ENCODE data around the gene TNIP2.
"Not testable (repeated sequence)": the region's sequence is repeated elsewhere in the genome, so short reads cannot be mapped to it uniquely, and the experiment has no call there.

TNIP2 gene

DNA sequence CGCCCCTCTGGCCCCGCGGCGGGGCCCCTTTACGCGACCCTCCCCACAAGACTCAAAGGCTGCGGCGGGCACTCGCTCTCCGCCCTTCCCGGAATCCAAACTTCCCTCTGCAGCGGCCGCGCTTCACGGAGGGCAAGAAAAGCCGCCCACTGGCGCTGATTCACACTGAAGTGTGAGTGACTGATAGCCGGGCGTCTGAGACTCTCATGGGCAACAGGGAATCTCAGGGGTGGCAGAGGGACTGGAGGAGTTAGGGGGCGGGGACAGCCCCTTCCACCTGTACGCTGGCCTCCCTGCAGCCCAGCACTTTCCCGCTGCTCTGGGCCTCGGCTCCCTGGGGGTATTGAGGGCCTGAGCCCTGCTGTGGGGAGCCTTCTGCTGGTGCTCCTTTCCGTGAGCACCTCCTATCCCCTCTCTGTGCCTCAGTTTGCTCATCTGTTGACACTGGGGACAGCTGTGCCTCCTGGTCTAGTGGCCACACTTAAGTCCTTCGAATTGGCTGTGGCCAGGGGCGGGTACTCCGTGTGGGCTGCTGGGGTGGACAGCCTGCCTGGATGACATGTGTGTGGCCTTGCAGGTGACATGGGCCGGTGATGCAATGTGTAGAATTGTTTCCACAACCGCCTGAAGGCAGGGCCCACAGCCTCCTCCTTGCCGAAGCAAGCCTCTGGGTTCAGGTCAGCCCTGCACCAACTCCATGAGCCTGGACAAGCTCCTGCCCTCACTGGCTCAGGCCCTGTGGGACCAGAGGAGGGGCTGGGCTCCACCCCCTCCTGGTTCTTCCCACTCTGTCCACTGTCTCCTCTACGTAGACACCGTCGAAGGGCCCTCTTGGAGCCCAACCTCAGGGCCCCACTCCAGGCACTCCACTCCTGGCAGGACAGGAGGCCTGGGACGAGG is 37.7 kb upstream of the TNIP2 start:
- no peak for DNase-seq

DNA sequence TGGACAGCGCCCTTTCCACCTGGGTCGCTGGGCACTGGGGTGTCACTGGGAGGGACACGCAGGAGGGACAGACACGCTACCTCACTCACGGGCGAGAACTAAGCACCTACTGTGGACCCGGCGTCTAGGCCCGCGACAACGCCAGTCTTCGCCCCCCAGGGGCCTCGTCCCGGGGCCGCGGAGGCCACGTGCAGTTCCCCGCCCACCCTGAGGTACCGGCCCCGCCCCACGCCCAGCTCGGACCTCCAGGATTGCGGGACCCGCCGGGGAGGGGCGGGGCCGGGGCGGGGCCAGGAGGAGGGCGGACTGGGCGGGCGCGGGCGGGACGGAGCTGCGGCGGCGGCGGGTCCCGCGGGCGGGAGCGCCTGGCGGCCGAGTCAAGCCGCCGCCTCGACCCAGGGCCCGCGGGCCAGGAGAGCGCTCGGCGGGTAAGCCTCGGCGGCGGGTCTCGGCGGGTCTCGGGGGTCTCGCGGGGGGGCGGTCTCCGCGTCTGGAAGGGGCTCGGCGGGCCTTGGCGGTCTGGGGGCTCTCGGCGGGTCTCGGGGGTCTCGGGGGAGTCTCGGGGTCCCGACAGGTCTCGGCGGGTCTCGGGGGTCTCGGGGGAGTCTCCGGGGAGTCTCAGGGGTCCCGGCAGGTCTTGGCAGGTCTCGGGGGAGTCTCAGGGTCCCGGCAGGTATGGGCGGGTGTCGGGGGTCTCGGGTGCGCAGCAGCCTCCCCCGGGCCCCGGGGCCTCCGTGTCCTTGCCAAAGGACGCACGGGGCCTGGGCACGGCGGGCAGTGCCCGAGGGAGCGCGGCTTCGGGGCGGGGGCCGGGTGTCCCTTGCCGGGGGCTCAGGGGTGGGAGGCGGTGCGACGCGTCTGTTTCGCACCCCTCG is 36.8 kb upstream of the TNIP2 start, which contains the start of gene SH3BP2:
SH3BP2 (plus strand) TSS at position 375 of the 875 bp plus-strand sequence. CDS start 27,533 bp downstream, outside the sequence.
- peak; percentile 30 for DNase-seq

DNA sequence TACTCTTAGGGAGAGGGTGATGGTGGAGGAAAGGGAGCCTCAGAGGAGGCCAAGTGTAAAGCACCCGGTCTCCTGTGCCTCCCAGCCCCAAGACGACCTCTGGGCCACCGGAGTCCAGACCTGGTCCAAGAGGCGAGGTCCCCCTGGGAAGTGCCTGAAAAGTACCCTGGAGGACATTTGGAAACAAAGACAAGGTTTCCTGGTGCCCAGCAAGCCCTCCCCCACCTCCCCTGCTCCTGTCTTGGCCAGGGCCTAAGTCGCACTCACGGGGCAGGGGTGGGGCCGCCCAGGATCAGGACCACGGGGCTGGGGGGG is 36.2 kb upstream of the TNIP2 start:
- DNase-seq, result no peak

DNA sequence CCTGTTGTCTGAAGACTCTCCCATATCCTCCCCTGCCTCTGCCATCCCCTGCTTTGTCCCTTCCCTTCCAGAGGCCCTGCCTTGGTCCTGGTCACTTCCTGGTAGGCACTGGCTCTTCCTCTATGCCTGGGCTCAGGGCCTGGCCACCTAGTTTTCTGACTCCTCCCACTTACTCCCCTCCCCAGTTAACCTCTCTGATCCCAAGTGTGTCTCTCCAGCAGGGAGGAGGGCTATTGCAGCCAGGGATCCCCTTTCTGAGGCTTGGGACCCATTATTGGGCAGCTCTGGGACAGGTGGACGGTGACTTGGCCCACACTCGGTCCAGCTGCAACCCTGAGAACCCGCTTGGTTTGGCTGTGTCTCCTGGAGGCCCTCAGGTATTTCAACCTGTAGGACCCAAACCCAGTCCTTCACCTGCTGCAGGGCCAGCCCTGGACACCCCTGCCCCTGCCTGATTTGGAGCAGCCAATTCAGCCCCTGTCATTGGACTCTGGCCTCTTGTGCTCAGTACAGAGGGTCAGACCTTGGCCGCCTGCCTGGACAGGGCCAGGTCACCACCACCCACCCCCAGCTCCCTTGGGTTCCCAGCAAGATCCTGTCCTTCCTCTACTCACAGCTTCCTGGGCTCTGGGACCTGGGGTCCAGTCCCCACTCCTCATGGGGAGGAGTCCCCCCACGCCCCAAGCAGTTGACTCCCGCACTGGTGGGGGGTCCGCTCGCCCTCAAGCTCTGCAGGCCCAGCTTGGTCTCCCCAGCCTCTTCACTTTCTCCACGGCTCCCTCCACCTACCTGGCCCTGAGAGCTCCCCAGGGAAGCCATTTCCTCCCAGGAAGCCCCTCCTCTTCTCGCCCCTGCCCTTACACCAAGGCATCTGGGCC is 35.6 kb upstream of the TNIP2 start:
- no peak for DNase-seq

DNA sequence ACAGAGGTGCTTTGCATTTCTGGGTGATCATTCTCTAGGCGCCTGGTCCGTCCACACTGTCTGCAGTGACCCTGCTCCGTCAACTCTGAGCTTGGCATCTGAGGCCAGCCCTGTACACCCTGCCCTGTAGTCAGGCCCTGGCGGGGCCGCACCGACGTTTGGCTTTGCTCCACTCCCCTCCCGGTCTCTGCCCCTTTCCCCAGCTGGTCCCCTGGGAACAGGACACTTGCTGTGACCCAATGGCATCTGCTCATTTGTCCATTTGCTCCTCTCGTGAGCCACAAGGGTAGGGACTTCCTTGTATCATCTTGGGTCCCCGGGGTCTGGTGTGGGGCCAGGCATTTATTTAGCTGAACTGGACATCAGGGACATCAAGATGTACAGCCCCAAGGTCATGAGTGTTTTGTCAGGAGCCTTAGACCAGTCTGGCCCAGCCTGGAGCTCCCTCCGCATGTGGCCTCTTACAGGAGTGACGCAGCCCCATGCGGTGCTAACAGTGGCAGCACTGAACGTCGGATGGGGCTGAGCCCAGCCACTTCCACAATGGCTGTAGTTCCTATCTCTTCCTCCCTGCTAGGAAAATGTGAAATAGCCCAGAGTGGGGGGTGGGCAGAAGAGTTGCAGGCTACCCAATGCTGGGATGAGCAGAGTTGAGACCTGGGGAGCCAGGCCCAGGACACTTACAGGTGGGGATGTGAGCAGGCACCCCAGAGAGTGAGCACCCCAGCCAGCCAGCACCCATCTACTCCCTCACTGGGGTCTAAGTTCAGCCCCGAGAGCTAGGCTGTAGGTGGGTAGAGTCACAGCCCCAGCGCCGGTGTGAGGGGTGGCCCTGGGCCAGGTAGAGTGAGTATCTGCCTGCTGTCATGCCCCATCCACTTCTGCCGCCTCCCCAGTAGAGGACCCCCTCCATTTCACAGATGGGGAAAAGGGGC is 34.7 kb upstream of the TNIP2 start:
- no peak for DNase-seq

DNA sequence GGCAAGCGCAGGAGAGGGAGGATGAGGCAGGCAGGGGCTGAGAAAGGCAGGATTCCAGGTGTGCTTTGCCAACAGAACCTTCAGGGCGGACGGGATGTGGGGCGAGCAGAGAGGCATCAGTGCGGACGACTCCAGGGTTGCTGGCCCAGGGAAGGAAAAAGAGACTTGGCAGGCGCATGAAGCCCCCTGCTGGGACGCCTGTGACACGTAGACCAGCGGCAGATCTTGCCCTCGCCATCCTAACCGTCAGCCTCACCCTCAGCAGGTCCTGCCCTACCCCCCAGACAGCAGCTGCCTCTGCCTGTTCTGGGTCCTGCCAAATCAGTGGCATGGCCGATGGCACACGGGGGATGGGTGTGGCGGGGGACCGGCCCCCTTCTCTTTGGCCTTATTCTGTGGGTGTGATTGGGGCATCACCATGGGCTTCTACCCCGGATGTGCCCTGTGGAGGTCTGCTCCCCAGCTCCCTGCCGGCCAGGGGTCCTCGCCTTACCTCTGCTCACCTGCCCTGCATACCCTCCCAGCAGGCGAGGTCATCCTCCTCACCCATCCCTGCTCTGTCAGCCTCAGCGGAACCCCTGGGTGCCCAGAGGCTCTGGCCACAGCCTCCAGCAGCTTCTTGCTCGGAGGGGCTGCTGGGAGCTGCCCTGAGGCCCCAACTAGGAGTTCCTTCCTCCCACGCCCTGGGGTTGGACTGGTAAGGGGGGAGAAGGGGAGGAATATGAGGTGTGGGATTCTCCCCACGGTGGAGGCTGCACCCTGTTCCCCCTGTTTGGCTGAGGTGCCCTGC is 33.9 kb upstream of the TNIP2 start:
- no peak for DNase-seq

DNA sequence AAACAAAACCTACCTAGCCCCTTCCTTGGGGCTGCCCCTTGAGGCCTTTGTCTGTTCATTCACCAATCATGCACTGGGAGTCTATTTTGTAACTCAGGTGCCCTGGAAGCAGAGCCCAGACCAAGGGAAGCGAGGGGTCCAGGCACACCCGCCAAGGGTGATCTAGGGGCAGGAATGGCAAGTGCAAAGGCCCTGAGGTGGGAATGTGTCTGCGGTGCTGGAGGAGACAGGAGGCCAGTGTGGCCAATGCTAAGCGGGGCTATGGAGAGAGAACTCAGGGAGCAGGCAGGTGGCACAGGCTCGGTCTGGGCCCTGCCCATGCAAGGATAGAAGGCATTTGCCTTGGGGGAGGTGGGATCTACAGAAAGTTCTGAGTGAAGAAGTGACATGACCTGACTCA is 33.2 kb upstream of the TNIP2 start:
- DNase-seq, result no peak

DNA sequence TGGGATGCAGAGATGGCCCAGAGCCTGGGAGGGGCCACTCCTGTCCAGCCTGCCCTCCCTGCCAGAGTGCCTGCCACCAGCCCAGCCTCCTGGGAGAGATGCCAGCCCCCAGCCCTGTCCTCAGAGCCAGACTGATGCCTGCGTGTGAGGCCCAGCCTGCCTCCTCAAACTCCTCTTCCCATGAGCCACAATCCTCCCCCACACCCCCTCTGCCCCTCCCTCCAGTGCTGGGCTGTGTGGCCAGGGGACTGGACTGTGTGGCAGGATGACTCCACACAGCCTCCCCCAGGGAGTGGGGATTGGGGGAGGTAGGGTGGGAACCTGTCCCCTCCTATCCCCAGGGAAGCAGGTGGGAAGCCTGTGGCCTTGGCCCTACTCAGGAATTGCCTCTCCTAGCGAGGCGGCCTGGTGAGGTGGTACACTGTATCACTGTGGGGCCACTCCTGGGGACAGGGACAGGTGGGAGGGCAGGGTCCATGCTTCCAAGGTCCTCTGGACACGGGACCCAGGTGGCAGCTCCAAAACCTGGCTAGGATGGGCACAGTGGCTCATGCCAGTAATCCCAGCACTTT is 32.5 kb upstream of the TNIP2 start:
- no peak for DNase-seq

DNA sequence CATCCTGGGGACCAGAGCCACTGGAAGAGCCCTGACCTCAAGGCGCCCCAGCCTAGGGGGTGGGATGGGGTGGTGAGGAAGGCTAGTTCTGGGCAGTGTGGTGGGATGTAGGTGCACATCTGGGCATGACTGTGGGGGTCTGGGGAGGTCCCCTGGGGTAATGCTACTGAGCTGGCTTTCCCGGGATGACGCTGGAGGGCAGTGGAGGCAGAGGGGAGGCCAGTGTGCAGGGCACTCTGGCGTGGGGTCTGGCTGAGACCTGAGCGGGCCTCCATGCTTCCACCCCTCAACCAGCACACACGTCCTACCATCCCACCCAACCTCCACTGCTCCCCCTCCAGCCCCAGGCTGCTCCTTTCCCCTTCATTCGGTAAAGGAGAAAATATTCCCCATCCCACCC is 32.0 kb upstream of the TNIP2 start:
- no peak for DNase-seq

DNA sequence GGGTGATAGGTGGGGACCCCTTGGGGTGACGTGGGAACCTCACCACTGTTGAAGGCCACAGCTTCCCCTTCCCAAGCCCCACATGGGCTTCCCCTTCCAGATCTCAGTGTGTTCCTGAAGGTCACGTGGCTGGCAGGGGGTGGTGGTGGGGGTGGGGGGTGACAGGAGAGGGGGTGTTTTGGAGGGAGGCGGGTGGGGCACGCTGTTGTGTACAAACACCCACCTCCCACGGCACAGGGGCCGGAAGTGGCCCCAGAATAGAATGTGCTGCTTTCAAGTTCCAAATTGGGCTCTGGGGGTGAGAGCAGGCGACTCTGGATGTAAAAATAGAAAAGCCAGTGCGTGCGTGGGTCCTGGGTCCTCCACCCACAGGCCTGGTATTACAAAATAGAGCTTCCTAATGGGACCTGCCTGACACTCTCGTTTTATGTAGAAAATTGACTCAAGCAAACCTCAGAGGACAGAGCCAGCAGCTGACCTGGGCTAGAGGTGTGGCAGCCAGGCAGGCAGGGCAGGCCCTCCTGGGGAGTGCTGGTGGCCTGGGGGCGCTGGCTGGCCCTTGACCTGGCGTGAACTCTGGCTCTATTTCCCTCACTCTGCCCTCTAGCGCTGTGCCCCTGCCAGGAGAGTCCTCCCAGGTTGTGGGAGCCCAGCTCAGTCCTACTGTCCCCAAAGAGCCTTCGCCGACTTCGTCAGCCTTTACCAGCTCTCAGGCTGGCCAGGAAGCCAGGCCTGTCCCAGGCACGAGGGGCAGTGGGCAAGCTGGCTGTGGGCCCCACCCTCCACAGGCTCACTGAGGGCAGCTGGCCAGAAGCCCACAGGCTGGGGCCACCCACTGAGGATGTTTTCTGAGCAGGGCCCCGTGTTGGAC is 31.3 kb upstream of the TNIP2 start:
- no peak for DNase-seq

DNA sequence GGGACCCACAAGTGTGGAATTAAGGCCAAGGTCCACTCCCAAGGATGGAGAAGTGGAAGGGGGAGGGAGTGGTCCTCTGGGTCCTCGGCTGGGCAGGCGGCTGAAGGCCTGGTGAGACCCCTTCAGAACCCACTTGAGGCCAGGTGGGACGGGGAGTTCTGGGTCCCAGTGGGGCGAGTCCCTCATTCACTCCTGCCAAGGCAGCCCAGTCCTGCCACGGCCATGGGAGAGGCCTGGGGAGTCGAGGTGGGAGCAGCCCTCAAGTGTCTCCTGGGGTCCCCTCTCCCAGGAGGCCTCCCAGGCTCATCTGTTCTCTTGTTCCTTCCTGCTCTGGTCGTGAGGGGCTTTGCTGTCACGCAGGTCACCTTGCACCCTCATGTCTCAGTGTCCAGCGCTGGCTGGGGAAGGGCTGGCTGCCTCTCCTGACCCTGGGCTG is 30.7 kb upstream of the TNIP2 start:
- DNase-seq, result no peak

DNA sequence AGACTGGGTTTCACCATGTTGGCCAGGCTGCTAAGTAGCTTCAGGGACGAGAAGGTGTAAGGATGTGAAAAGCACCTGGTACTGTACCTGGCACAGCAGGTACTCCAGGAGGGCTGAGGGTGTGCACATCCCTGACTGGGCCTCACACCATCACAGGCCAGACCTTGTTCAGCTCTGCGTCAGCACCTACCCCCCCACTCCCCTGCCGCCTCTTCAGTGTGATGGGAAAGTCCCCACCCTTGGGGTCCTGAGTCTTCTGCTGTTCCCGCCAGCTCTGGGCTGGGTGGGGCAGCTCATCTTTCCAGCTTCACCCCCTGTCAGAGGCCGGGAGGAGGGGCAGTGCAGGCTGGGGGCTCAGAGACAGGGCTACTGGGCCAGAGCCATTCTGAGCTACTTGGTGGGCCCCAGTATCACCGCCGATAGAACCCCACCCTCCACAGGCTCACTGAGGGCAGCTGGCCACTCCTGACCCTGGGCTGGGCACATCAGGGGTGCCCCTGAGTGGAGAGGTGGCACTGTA is 30.1 kb upstream of the TNIP2 start:
- no peak for DNase-seq

DNA sequence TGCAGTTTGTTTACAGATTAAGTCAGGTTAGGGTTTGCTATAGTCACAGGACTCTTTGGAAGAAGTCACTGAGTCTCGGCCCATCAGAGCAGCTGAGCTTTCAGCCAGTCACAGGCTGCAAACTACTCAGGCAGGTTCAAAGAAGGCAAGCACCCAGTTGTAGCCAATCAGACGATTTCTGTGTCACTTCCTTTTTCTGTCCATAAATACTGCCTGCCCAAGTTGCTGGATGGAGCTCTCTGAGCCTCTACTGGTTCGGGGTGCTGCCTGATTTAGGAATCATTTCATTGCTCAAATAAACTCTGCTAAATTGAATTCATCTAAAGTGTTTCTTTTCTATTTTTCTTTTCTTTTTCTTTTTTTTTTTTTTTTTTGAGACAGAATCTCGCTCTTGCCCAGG is 29.5 kb upstream of the TNIP2 start:
- DNase-seq, result no peak

DNA sequence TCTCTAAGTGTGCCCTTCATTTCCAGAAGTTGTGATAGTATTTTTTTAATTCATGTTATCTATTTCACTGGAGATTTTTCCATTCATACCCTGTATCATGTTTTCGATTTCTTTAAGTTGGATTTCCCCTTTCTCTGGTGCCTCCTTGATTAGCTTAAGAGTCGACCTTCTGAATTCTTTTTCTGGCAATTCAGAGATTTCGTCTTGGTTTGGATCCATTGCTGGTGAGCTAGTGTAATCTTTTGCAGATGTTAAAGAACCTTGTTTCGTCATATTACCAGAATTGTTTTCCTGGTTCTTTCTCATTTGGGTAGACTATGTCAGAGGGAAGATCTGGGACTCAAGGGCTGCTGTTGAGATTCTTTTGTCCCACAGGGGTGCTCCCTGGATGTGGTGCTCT is 27.7 kb upstream of the TNIP2 start:
- no peak for DNase-seq

DNA sequence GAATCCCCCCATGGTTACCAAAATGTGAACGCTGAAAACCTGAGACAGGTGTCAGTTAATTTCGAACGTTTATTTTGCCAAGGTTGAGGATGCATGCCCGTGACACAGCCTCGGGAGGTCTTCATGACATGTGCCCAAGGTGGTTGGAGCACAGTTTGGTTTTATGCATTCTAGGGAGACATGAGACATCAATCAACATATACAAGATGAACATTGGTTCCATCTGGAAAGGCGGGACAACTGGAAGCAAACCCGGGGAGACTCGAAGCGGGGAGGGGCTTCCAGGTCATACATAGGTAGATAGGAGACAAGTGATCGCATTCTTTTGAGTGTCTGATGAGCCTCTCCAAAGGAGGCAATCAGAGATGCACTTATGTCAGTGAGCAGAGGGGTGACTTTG is 25.8 kb upstream of the TNIP2 start:
- DNase-seq, result no peak

DNA sequence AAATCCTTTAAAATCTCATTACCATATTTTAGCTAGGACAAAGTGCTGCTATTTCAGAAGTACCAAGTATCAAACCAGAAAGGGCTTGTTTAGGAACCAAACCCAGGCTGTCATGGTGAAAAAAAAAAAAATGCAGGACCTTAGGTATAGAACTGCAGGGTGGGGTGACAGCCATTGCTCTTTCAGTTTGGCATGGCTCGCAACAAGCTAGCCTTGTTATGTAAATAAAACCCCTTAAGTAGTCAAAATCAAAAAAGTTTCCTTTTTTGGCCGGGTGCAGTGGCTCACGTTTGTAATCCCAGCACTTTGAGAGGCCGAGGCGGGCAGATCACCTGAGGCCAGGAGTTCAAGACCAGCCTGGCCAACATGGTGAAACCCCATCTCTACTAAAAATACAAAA is 24.5 kb upstream of the TNIP2 start:
- DNase-seq, result not testable (repeated sequence)

DNA sequence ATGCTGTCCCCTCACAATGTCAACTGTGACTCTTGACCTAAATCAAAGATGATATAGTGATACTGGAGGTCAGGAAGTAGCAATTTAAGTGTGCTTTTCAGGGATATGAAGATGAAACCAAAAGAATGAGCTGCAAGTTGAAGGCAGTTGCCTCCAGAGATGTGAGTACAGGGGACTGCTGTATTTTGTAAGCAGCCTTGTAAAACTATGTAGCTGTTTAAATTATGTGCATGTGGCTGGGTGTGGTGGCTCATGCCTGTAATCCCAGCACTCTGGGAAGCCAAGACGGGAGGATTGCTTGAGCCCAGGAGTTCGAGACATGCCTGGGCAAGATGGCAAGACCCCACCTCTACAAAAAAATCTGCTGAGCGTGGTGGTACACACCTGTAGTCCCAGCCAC is 15.1 kb upstream of the TNIP2 start:
- no peak for DNase-seq

DNA sequence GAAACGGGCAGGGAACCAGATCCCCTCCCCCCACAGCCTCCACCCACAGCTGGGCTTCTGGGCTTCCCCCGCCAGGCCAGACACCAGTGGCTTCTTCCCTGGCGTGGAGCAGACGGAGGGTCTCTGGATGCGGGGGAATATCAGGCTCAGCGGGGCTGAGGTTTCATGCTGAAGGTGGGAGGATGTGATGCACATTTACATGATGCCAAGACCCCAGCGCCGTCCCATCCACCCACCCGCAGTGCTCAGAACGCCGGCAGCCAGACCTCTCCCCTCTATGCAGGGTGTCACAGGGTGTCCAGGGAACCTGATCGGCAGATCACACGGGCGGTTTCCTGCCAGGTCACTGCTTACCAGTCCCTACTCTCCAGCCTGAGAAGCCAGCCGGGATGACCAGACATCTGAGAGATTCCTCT is 12.8 kb upstream of the TNIP2 start:
- DNase-seq, result no peak

DNA sequence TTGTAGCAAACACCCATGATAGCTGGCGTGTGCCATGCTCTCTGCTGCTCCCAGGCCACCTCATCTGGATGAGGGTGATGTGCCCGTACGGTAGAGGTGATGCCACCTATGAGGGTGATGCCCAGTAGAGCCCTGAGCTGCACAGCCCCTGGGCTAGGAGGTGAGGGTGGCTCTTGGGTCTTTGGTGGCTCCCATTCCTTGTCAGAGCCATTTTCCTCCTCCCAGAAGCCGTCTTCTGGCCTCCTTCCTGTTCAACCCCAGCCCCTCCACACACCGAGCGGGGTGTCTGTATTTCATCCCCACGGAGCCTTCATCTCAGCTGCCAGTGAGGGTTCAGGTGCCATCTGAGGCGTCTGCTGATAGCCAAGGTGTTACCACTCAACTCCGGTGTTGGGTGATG is 12.0 kb upstream of the TNIP2 start:
- no peak for DNase-seq

Measured in kidney glomerular epithelial cell (primary cell).